K562 (cell line): ENCODE results near the gene GIPR. TPM values are rescaled to one million over a fixed set of nuclear protein-coding genes. Genes with fewer than 3 reads are reported as not detected.

ENCODE experiments used
- CBX5 ChIP-seq: IDR thresholded peaks from 2 replicates; pipeline ENCODE4 v1.6.1; 2014; ENCODE audit warnings: low read depth, borderline replicate concordance
- RB1 ChIP-seq: fragments of 450-650 bp; IDR thresholded peaks from 2 replicates; pipeline ENCODE4 v1.6.1; 2017; ENCODE audit warnings: low read depth, mild to moderate bottlenecking
- REST ChIP-seq, 2 experiments: fragments of 450-650 bp; formaldehyde crosslinking in 1 of 2; IDR thresholded peaks; 2 replicates each; pipeline versions ENCODE4 v1.4.0 to v1.6.1; 2014 to 2020; ENCODE audit warnings: mild to moderate bottlenecking in 2 of 2, borderline replicate concordance in 1 of 2, low read depth in 1 of 2
- SRSF1 ChIP-seq: fragments of 200-400 bp; formaldehyde crosslinking; IDR thresholded peaks from 2 replicates; pipeline ENCODE4 v1.6.1; 2017; ENCODE audit warnings: mild to moderate bottlenecking, low read depth, low read length, moderate library complexity
- ZBTB40 ChIP-seq, 2 experiments: fragments of 450-650 bp in 1 of 2; sonication (generic) in 1 of 2; formaldehyde crosslinking in 1 of 2; IDR thresholded peaks; 2 replicates each; pipeline versions ENCODE4 v1.7.1 to v1.9.0; 2016 to 2022; ENCODE audit warnings: inconsistent platforms in 1 of 2, mild to moderate bottlenecking in 1 of 2, missing genetic modification reagents in 1 of 2
- ZNF511 ChIP-seq: sonication (generic); formaldehyde crosslinking; IDR thresholded peaks from 2 replicates; pipeline ENCODE4 v1.8.0; 2022; ENCODE audit warnings: mild to moderate bottlenecking, missing genetic modification reagents
- polyA plus RNA-seq, 8 experiments: library from polyadenylated mRNA; depleted of rRNA in 4 of 8; stranded (reverse) in 5 of 8; unstranded in 3 of 8; fragments of >200 nt; fragmentation: Nextera tagmentation in 2 of 8; fragmentation: Illumina TruSeq in 1 of 8; extraction: Ambion mirVana in 2 of 8; extraction: Trizol in 1 of 8; gene quantifications; 2 replicates each; pipeline versions ENCODE4 v1.2.1 to v1.2.3, GENCODE V29; 2011 to 2014; ENCODE audit warnings: inconsistent platforms in 1 of 8, missing spikeins in 1 of 8
- total RNA-seq, 7 experiments: library from RNA; depleted of rRNA in 6 of 7; stranded (reverse); fragments of >200 nt in 6 of 7; fragmentation: Illumina TruSeq in 2 of 7; extraction: Trizol in 2 of 7; gene quantifications; 2 replicates each; pipeline versions ENCODE4 v1.2.1 to v1.2.3, GENCODE V29; 2011 to 2021; ENCODE audit warnings: low replicate concordance in 1 of 7

The GIPR gene
- total and polyA plus RNA-seq, 9 of the 15 experiments (the other 6 are each of a cell fraction or from before 2014, with no cell fraction given) = 2.2 to 26.8 (median 12.7) TPM

- TF ChIP-seq ZBTB40 (IDR thresholded peaks at IDR 0.05) = no peak
- no peak for TF ChIP-seq ZBTB40 (CRISPR knock-in tag; IDR thresholded peaks at IDR 0.05)
- peak; percentile 78 for TF ChIP-seq RB1
- TF ChIP-seq REST (IDR thresholded peaks at IDR 0.05; ENCODE audit: borderline replicate concordance) = peak; percentile 89
- peak; percentile 61; the same call in 1 of the 2 replicates for TF ChIP-seq REST (CRISPR knock-in tag; IDR thresholded peaks at IDR 0.05; ENCODE audit: low read depth)
- no peak for TF ChIP-seq SRSF1
- TF ChIP-seq CBX5 = no peak
- peak; percentile 76; the same call in 1 of the 2 replicates for TF ChIP-seq ZNF511 (CRISPR knock-in tag)
Measured at GRCh38 chr19:45717131-45717982, 49.3 kb downstream of the GIPR start (continued).
